Stimulated activated CD4-positive, alpha-beta T cell treated with anti-CD3 and anti-CD28 coated beads, Interleukin-2, amount 100 ng/mL, for 24 hours (primary cell): ENCODE results near the gene UBL4A.

Experiments
- DNase-seq, 2 donors: peaks; one replicate each; pipeline ENCODE4 v3.0.0-alpha.2; 2020

Gene UBL4A

GRCh38 chrX:154486396-154487207, at the start of gene UBL4A:
Gene UBL4A (minus strand): TSS chrX:154486615. CDS start chrX:154486584, 31 bp downstream.
- DNase-seq, result peak; percentile 57 to 72

GRCh38 chrX:154535892-154536291, 49.5 kb upstream of the UBL4A start:
- no peak for DNase-seq

- peak; percentile 85 to 88 for DNase-seq
Observed at GRCh38 chrX:154534526-154535322, 48.3 kb upstream of the UBL4A start.

- DNase-seq, result no peak
Observed at GRCh38 chrX:154532690-154533089, 46.3 kb upstream of the UBL4A start.

- DNase-seq, result no peak
Observed at GRCh38 chrX:154531626-154532025, 45.2 kb upstream of the UBL4A start.

GRCh38 chrX:154530286-154530685, 43.9 kb upstream of the UBL4A start:
- no peak for DNase-seq

- DNase-seq, result no peak
Observed at GRCh38 chrX:154529206-154529612, 42.8 kb upstream of the UBL4A start.

GRCh38 chrX:154526901-154527675, 40.7 kb upstream of the UBL4A start:
- DNase-seq, result peak; percentile 65 to 72

GRCh38 chrX:154525606-154526490, 39.4 kb upstream of the UBL4A start:
- no peak for DNase-seq

GRCh38 chrX:154519389-154519788, 33.0 kb upstream of the UBL4A start:
- no peak for DNase-seq

- DNase-seq, result no peak
Observed at GRCh38 chrX:154517101-154517781, 30.8 kb upstream of the UBL4A start.

GRCh38 chrX:154516656-154517100, 30.3 kb upstream of the UBL4A start:
- DNase-seq, result no peak

GRCh38 chrX:154515966-154516655, 29.7 kb upstream of the UBL4A start, which contains the start of gene FAM3A:
Gene FAM3A (minus strand): TSS chrX:154516232. CDS start chrX:154515772, 460 bp downstream.
- peak; percentile 91 to 94 for DNase-seq

- DNase-seq, result peak in 1 of 2 donors; percentile 11
Observed at GRCh38 chrX:154515090-154515965, 28.9 kb upstream of the UBL4A start.

- DNase-seq, result no peak
Observed at GRCh38 chrX:154513716-154514115, 27.3 kb upstream of the UBL4A start.

- no peak for DNase-seq
Observed at GRCh38 chrX:154512879-154513553, 26.6 kb upstream of the UBL4A start.

GRCh38 chrX:154511761-154512160, 25.3 kb upstream of the UBL4A start:
- no peak for DNase-seq

GRCh38 chrX:154509455-154509854, 23.0 kb upstream of the UBL4A start:
- no peak for DNase-seq

- DNase-seq, result no peak
Observed at GRCh38 chrX:154508384-154508745, 21.9 kb upstream of the UBL4A start.
